NCI-H82 treated with DMSO at 0.1 percent for 48 hours (cell line): ENCODE measurements around the gene ZDHHC19.
"Not testable (repeated sequence)": the region's sequence is repeated elsewhere in the genome, so short reads cannot be mapped to it uniquely, and the experiment has no call there.

ENCODE experiments used
- DNase-seq: peaks from one replicate; lab custom pipeline; 2025; ENCODE audit not compliant: unreplicated experiment; lab: John Stamatoyannopoulos, UW

ZDHHC19 gene

GRCh38 chr3:196210673-196211556 lies at the start of gene ZDHHC19:
Gene ZDHHC19, minus strand, starts transcription at chr3:196211400. Its CDS starts 85 bp downstream, at chr3:196211315.
- DNase-seq = no peak

GRCh38 chr3:196260784-196261183 lies 49.6 kb upstream of the ZDHHC19 start:
- DNase-seq = no peak

- DNase-seq = no peak
Observed at GRCh38 chr3:196255776-196256175, 44.6 kb upstream of the ZDHHC19 start.

GRCh38 chr3:196254376-196255283 lies 43.4 kb upstream of the ZDHHC19 start:
- no peak for DNase-seq

GRCh38 chr3:196251918-196252317 lies 40.7 kb upstream of the ZDHHC19 start:
- no peak for DNase-seq

GRCh38 chr3:196246612-196247308 lies 35.6 kb upstream of the ZDHHC19 start:
- no peak for DNase-seq

- DNase-seq = not testable (repeated sequence)
Observed at GRCh38 chr3:196244166-196244565, 33.0 kb upstream of the ZDHHC19 start.

GRCh38 chr3:196241704-196242103 lies 30.5 kb upstream of the ZDHHC19 start:
- no peak for DNase-seq

- DNase-seq = no peak
Observed at GRCh38 chr3:196240424-196240823, 29.2 kb upstream of the ZDHHC19 start.

- DNase-seq = no peak
Observed at GRCh38 chr3:196238612-196239560, 27.7 kb upstream of the ZDHHC19 start.

GRCh38 chr3:196237203-196237602 lies 26.0 kb upstream of the ZDHHC19 start:
- peak; percentile 37 for DNase-seq

- DNase-seq = no peak
Observed at GRCh38 chr3:196236223-196236622, 25.0 kb upstream of the ZDHHC19 start.

GRCh38 chr3:196235452-196236122 lies 24.4 kb upstream of the ZDHHC19 start:
- DNase-seq = no peak

- DNase-seq = no peak
Observed at GRCh38 chr3:196232882-196233251, 21.7 kb upstream of the ZDHHC19 start.

GRCh38 chr3:196232154-196232881 lies 21.1 kb upstream of the ZDHHC19 start:
- no peak for DNase-seq

- no peak for DNase-seq
Observed at GRCh38 chr3:196227629-196228493, 16.7 kb upstream of the ZDHHC19 start.

GRCh38 chr3:196227121-196227561 lies 15.9 kb upstream of the ZDHHC19 start:
- no peak for DNase-seq
